ENCODE measurements around the gene LIN7A.

Gene LIN7A, protein sequence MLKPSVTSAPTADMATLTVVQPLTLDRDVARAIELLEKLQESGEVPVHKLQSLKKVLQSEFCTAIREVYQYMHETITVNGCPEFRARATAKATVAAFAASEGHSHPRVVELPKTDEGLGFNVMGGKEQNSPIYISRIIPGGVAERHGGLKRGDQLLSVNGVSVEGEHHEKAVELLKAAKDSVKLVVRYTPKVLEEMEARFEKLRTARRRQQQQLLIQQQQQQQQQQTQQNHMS

DNA sequence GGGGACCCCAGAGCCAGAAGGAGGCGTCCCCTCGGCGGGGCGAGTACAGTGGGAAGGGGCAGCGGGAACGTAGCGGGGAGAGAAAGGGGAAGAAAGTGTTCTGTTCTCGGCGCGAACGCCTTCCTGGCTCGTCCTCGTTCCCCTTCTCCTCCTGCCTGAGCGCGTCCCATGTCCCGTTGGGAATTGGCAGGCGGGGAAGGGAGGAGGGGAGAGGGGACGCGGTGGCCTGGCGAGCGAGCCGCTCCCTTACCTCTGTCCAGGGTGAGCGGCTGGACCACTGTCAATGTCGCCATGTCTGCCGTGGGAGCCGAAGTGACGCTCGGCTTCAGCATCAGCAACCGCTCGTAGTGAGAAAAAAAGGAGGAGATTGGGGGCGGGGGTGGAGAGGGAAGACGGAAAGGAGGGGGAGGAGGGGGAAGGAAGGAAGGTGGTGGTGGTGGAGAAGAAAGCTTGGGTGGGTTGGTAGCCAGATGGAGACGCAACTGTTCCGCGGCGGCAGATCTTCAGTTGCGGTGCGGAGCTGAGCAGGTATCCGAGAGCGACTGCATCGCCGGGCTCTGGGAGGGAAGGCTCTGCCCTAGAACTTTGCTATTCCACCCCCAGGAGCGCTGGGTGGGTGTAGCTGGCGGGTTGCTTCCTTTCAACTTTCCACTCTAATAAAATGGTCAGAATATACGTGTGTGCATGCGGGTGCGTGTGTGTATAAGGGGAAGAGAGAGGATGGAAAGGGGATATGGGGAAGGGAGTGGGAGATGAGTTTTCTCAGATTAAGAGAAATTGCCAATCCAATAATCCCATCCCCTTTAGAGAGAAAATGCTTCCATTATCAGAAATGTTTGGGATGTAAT, at the start of gene LIN7A:
TSS of gene LIN7A (minus strand) at position 544 of the 848 bp plus-strand sequence. CDS start at position 332, 212 bp downstream.
- DNase-seq = peak; percentile 78

DNA sequence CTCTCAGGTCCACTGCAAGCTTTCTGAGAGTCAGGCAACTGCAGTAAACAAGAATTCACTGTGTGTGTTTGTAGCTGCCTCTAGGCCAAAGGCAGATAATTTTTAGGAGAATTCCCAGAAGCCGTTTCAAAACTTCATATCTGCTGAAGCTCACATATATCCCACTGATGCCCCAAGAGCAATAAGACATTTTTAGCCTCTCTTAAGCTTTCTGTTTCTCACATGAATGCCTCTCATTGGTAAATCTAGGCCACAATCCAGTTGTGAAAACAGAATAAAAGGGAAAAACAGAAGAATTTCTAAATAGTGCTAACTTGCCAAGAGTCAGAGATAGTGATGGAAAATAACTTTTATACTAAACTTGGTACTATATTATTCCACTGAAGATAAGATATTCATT, 48.5 kb upstream of the LIN7A start:
- DNase-seq = no peak

DNA sequence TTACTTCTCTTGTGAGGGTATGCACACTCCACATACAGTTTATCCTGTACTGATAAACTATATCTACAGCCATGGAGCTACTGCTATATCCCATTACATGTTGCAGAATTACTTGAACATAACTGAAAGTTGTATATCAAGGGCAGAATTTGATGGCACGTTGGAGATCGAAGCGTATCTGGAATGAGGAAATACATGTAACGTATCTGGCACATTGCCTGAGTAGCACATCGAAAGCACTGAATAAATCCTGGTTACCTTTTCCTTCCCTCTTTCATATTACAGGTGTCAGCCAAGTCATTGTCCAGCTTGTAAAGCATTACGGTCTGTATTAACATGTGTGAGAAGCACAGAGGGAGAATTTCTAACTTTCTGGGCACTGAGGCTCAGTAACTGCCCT, 42.1 kb upstream of the LIN7A start:
- DNase-seq = no peak

DNA sequence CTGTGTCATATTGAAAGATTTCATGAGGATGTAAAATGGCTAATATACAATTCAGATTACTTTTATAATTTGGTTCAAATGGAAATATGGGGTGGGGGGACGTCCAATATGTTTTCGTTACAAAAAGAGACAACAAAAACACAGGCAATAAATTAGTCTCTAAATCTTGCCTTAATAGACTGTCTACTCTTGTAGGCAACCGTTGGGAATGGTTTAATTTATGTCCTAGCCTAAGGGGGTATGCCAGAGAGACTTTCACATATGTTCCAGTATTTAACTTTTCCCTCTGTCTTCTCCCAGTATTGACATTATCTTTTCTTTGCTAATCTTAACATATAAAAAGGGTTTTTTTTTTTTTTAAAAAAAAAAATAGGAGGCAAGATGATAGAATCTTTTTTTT, 41.5 kb upstream of the LIN7A start:
- DNase-seq = no peak

DNA sequence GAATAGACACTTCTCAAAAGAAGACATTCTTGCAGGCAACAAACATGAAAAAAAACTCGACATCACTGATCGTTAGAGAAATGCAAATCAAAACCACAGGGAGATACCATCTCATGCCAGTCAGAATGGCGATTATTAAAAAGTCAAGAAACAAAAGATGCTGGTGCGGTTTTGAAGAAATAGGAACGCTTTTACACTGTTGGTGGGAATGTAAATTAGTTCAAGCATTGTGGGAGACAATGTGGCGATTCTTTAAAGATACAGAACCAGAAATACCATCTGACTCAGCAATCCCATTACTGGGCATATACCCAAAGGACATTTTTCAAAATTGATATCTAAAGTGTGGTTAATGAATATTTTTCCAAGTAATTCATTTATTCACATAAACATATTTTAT, 39.6 kb upstream of the LIN7A start:
- DNase-seq = no peak

DNA sequence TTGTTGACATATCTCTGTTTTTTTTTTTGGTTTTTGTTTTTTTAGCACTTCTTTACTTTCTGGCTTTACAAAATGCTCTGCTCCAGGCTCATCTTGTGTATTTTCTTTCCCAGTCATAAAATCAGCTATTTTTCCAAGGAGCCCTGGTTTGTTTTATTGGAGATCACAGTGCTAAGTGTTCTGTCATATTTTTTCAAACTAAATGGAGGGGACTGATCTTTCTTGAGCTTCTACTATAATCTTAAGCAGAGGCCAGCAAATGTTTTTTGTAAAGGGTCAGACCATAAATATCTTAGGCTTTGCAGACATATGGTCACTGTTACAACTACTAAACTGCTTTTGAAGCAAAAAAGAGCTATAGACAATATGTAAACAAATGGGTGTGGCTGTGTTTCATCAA, 30.6 kb upstream of the LIN7A start:
- no peak for DNase-seq

DNA sequence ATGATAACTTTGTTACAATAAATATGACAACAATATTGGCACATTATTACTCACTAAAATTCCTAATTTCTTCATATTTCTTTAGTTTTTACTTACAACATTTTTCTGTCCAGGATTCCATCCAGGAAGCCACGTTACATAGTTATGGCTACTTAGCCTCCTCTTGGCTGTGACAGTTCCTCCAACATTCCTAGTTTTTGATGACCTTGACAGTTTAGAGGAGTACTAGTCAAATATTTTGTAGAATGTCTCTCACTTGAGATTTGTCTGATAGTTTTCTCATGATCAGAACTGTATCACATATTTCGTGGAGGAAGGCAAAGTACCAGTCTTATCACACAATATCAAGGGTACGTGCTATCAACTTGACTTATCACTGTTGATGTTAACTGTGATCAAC, 29.8 kb upstream of the LIN7A start:
- no peak for DNase-seq

DNA sequence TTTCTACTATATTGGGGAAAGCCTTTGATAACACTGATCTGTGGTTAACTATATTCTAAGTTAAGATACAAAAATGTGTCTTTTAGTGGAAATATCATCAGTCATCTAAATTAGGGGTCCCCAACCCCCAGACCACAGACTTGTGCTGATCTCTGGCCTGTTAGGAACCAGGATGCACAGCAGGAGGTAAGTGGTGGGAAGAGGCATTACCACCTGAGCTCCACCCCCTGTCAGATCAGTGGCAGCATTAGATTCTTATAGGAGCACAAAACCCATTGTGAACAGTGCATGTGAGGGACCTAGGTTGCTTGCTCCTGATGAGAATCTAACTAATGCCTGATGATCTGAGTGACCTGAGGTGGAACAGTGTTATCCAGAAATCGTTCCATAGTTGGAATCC, 28.3 kb upstream of the LIN7A start:
- DNase-seq = no peak

DNA sequence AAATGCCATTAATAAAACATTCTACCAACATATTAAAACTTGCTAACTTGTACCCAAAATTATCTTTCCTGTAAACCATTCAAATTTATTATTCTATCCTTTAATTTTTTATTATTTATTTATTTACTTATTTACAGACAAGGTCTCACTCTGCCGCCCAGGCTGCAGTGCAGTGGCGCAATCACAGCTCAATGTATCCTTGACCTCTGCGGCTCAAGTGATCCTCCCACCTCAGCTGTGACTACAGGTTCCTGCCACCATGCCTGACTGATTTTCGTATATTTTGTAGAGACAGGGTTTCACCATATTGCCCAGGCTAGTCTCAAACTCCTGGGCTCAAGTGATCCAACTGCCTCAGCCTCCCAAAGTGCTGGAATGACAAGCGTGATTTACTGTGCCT, 20.4 kb upstream of the LIN7A start:
- DNase-seq = no peak

DNA sequence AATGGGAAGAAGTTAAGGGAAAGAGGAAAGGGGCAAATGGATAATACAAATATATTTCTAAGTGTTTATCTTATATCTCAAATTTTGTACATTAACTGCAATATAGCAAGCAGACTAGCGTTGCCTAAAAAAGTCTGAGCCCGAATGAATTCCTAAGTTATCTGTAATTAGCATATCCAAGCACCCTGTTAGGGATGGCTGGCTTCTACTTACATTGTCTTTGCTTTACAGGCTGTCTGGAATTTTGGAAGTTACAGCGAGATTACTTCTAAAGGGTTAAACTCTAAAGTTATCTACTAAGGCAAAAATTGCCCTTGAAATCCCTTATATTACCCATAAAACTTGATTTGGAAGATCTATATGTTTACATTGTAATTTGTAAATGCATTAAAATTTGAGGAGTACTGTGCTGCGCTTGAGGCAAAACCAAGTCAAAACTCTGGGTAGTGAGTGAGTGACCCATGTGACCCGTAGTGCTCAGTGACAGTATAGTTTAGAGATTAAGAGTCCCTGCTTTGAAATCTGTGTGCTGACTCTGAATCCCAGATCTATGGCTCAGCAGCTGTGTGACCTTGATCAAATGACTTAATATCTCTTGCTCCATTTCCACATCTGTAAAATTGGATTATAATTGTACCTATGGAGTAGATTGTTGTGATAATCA, 17.3 kb upstream of the LIN7A start:
- no peak for DNase-seq

DNA sequence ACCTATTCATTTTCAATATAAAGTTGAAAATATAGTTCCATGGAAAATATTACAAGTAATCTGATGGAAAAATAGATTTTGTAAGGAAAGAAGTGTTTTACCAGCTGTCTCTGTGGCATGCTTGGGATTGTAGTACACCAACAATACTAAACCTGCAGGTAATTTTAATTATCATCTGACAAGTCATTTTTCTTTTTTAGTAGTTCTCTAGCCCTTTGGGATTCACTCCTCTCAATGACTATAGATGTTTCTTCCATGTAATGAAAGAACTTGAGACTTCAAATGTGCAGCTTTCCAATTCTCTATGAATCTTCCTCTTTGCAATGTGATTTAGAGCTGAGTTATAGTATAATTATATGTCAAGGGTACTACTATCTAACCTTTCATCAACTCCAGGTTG, 14.7 kb upstream of the LIN7A start:
- no peak for DNase-seq

DNA sequence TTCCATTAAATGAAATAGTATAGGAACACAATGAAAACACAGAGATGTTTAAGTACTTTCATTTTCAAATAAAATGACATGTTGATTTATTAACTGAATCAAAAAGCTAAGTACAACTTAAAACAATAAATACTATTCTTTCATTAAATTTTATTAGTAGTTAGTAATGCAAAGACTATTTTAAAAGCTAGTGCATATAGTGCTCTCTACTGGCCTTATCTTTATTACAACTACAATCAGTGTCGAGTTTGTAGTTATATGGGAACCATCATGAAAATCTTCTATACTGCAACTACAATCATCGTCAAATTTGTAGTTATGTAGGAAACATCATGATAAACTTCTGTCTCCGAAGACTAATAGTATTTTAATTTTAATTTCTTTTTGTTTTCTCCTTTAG, 8.9 kb upstream of the LIN7A start:
- no peak for DNase-seq

DNA sequence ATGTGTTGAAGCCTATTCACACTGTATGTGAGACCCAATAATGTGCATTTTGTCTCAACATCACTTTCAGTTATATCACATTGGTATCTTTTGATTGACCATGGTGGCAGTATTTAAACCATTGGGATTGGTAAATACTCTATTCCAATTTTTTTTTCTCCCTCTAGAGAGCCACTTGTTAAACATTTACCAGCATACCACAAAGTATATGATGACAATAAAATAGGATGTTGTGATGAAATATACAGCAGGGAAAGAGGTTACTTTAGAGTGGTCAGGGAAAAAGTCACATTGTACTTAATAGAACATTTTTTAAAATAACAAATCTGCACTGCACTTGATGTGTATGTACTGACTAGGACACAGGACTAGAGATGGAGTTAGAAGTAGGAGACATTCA, 5.6 kb upstream of the LIN7A start:
- no peak for DNase-seq

DNA sequence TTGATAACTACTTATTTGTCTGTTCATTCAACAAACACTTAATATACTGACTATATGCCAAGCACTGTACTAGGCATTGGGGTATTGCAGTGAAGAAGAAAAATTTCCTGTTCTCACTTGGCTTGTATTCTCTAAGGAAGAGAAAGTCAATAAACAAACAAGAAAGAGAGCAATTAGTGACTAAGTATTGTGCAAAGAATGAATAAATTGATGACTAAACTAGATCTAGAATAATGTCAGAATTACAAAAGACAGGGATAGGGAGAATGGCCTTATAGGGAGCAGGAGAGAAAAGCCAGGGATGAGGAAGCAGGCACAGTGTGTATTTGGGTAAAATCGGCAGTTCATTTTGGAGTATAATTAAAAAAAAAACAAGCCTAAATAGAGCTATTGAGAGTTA, 4.2 kb upstream of the LIN7A start:
- no peak for DNase-seq

DNA sequence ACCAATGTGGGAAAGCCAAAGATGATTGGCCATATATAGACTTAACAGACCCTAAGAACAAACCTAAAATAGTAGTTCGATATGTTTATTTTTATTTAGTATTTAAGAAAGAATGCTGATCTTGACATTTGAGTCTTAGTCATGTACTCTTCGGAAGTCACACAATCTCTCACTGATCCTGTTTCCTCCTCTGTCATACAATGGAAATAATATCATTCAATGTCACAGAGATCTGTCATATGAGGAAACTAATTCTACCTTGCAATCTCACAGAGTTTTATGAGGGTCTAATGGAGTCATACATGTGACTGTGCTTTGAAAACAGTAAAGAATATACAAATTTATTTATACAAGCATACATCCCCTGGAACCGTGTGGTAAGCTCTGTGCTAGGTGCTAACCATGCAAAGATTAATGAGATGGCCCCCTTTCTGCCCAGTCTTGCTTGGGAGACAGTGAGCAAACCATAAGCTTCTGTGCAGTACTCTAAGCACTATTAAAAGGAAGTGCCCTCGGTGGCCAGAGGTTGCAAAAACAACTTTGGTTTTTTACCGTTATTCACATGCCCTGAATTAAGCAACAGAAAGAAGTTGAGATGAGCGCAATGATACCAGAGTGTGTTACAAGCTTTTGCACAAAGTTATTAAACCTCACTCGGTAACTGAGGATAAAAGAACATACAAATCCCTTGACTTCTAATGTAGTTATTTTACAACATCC, 1.7 kb upstream of the LIN7A start:
- no peak for DNase-seq

DNA sequence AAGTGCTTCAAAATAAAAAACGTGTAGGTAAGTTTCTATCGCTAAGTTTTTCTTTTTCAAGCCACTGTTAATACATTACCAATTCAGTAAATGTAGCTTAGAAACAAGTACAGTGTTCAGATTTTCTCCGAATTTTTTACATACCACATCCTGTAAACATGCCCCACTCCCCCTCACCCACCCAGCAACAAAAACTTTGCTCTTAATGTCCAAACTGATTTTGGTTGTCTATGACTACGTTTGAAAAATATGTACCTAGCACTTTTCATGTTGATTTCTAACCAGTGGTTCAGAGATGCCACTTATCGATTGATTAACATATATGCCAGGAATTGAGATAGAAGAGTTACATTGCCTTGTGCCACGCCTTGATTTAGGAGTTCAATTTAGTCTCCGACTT, 663 bp upstream of the LIN7A start:
- no peak for DNase-seq

DNA sequence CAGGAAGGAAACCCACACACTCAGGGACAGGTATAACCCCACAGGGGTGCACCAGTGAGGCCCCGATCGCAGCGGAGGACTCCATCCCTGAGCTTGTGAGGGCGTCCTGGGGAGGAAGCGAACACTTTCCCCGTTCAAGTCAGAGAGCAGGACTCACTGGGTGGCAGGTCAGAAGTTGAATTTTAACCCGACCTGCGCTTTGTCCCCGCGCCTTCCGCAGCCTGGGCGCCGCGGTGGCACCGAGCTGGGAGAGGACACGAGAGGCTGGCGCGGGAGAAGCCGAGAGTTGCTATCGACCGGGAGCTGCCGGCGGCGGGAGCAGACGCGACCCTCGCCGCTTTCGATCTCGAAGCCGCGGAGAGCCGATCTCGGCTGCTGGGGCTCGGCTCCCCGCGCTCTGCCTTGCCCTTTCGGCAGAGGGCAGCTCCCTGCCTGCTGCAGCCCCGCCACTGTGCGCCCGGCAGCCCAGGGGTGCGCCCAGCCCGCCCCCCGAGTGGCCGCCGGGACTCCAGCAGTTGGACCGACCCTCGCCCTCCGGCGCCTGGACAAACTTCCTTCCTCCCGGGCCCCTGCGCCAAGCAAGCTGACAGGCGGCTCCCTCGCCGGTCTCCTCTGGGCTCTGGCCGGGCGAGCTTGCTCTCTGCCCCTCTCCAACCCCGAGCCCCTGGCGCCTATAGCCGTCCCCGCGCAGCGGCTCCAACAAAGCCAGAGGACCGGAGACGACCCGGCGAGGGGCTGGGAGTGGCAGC, 918 bp downstream of the LIN7A start:
- peak; percentile 50 for DNase-seq

DNA sequence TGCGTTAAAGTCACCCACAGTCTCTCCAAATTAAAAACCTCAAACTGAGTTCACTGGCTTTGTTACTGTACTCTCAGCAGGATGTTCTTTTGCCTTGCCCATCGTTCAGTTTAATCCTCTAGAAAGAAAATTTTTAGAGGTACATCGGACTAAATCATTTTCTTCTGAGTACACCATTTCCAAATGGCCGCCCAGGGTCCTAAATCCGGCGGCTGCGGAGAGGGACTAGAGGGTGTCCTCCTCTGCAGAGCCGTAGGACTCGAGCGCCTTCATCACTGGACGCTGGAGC, 1.4 kb downstream of the LIN7A start:
- DNase-seq = no peak

DNA sequence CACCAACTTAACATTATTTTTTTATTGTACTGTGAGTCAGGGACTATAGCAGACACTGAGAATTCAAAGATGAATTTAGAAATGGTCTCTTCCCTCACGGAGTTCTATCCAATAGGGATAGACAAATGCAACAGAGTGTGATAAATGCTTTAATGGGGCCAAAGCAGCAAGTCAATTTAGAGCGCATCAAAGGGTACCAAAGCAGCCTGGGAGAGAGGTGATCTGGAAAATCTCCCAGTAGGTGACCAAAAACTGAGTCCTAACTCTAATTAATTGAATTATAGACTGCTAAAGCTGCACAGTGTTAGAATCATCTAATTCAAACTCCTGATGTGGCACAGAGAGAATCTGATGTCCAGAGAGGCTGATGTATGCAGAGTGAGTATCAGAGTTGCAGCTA, 2.6 kb downstream of the LIN7A start:
- peak; percentile 80 for DNase-seq

DNA sequence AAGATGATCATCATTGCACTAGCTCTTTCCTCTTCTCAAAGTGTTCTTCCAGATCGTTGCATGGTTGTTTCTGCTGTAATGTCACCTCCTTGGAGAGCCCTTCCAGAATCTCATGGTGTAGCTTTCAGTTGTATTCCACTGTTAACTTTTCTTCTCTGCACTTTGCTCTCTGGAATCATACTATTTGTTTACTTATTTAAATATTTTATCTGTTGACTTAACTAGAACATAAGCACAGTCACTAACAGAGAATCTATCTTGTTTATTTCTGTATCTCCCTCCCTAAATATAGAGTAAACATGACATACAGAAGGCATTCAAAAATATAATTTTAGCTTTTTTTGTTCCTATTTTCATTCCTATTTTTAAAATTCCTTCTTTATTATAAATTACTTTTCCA, 11.8 kb downstream of the LIN7A start:
- DNase-seq = no peak

DNA sequence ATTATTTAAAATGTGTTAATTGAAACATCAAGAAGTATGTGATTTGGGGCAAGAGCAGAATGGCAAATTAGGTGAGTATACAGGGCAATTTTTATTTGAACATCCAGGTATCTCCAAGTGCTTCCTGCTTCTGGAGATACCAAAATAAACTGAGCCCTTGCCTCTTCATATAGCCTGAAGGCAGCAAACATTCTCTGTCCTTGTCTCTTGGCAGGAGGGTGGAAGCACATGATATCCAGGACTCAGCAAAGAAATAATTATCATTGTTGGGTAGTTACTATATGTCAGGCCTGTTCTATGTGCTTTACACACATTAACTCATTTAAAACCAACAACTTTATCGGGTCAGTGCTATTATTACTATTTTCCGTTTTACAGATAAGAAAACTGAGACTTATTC, 12.5 kb downstream of the LIN7A start:
- DNase-seq = no peak

DNA sequence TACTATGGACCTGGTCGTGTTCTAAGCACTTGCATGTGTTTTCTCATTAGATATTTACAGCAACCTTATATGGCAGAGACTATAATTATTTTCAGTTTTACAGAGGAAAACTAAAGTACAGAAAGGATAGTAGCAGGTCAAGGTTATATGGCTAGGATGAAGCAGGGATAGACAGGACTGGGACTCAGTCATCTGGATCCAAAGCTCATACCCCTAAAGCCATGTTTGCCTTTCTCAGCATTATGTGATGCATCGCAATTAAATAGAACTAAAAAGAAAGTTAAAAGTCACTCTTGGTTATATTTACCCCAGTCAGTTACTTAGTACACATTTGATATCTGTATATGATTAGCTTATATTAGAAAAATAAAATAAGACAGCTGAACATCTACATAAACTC, 13.3 kb downstream of the LIN7A start:
- no peak for DNase-seq

DNA sequence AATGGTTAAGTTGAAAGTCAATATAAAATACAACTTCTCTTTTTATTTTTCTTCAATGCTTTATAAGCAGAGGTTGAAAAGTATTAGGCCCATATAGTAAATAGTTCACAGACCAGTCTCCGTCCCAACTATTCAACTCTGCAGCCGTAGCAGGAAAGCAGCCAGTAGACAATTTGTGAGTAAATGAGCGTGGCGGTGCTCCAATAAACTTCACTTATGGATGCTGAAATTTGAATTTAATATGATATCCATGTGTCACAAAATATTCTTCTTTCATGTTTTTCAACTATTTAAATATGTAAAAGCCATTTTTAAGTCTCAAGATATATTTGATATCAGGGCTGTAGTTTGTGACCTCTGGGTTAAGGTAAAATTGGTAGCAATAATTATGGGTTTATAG, 17.7 kb downstream of the LIN7A start:
- DNase-seq = no peak

Measured in NCI-H2227 treated with DMSO at 0.1 percent for 48 hours (cell line).